Ureter (tissue), 1 donor: ENCODE data around the gene HSPA1L. TPM values are rescaled to one million over a fixed set of nuclear protein-coding genes. Genes with fewer than 3 reads are reported as not detected.
"Not testable (repeated sequence)": the region's sequence is repeated elsewhere in the genome, so short reads cannot be mapped to it uniquely, and the experiment has no call there.

Experiments used
- DNase-seq: peaks from one replicate; pipeline ENCODE4 v3.0.0-alpha.2; 2020; ENCODE audit warnings: low spot score
- total RNA-seq: library from RNA; stranded (reverse); gene quantifications from one replicate; pipeline ENCODE4 v1.2.4, GENCODE V29; 2023
- donor health status: DM: yes; HTN: yes; CAD: no.

The HSPA1L gene
- total RNA-seq, 1 donor from 2014 or later = 1.7 TPM

GRCh38 chr6:31836474-31837368 lies 21.6 kb upstream of the HSPA1L start:
- DNase-seq = no peak

GRCh38 chr6:31836047-31836473 lies 21.0 kb upstream of the HSPA1L start:
- DNase-seq = no peak

- peak; percentile 89 for DNase-seq
These were observed 19.5 kb upstream of the HSPA1L start for GRCh38 chr6:31834367-31835250.

DNA sequence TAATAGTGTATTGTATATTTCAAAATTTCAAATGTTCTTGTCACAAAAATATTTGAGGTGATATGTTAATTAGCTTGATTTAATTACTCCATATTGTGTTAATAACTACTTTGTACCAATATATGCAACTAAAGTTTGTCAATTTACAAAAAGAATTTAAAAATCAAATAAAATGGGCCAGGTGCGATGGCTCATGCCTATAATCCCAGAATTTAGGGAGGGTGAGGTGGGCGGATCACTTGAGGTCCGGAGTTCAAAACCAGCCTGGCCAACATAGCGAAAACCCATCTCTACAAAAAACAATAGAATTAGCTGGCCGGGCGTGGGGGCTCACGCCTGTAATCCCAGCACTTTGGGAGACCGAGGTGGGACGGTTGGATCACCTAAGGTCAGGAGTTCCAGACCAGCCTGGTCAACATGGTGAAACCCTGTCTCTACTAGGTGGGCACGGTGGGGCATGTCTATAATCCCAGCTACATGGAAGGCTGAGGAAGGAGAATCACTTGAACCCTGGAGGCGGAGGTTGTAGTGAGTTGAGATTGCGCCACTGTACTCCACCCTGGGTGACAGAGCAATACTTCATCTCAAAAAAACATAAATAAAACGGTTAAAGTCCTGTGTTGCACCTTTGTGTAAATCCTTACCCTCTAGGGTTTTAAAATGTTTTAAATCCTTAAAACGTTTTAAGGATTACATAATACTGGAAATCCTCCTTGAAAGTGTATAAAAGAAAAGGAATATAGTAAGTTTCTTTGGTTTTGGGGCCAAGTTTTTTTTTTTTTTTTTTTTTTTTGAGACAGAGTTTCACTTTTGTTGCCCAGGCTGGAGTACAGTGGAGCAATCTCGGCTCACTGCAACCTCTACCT lies 16.5 kb upstream of the HSPA1L start:
- DNase-seq = no peak

DNA sequence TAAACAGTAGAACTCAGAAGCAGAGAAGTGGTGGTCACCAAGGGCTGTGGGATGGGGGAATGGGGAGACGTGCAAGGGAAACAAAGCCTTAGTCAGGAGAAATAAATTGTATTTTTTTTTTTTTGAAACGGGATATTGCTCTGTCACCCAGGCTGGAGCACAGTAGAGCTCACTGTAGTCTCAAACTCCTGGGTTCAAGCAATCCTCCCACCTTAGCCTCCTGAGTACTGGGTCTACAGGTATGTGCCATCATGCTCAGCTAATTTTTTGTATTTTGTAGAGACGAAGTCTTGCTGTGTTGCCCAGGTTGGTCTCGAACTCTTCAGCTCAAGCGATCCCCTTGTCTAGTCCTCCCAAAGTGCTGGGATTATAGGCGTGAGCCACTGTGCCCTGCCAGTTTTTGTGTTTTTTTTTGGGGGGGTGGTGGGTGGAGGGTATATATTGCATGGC lies 15.8 kb upstream of the HSPA1L start:
- no peak for DNase-seq

GRCh38 chr6:31829633-31830283 lies 14.7 kb upstream of the HSPA1L start:
- no peak for DNase-seq

DNA sequence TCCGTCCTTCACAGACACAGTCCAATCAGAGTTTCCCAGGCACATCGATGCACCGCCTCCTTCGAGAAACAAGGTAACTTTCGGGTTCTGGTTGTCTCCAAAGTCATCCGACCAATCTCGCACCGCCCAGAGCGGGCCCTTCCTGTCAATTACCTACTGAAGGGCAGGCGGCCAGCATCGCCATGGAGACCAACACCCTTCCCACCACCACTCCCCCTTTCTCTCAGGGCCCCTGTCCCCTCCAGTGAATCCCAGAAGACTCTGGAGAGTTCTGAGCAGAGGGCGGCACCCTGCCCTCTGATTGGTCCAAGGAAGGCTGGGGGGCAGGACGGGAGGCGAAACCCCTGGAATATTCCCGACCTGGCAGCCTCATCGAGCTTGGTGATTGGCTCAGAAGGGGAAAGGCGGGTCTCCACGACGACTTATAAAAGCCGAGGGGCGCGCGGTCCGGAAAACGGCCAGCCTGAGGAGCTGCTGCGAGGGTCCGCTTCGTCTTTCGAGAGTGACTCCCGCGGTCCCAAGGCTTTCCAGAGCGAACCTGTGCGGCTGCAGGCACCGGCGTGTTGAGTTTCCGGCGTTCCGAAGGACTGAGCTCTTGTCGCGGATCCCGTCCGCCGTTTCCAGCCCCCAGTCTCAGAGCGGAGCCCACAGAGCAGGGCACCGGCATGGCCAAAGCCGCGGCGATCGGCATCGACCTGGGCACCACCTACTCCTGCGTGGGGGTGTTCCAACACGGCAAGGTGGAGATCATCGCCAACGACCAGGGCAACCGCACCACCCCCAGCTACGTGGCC lies 12.4 kb upstream of the HSPA1L start, which contains the start of gene HSPA1B:
Gene HSPA1B (plus strand): TSS at position 453 of the 794 bp plus-strand sequence. CDS start 213 bp downstream, at position 666.
- DNase-seq = peak; percentile 99

GRCh38 chr6:31826793-31827285 lies 11.8 kb upstream of the HSPA1L start:
- DNase-seq = peak; percentile 90

DNA sequence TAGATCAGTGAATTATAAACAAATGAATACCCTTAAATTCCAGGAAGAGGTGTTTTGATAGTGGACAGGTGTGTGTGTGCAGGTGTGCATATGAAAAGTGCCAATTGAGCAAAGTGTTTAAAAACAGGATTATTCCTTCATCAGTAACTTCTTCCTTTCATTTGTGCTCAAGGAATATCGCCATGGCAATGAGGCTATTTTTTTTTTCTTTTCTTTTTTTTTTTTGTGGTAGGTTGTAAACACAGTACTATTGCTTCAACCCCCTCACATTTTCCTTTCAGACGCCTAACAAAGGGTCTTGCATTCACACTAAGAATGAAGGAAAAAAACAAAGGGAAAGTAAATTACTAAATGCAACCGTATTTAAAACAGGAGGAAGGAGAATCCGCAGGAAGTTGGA lies 10.5 kb upstream of the HSPA1L start:
- no peak for DNase-seq

GRCh38 chr6:31823592-31824196 lies 8.6 kb upstream of the HSPA1L start:
- DNase-seq = not testable (repeated sequence)

DNA sequence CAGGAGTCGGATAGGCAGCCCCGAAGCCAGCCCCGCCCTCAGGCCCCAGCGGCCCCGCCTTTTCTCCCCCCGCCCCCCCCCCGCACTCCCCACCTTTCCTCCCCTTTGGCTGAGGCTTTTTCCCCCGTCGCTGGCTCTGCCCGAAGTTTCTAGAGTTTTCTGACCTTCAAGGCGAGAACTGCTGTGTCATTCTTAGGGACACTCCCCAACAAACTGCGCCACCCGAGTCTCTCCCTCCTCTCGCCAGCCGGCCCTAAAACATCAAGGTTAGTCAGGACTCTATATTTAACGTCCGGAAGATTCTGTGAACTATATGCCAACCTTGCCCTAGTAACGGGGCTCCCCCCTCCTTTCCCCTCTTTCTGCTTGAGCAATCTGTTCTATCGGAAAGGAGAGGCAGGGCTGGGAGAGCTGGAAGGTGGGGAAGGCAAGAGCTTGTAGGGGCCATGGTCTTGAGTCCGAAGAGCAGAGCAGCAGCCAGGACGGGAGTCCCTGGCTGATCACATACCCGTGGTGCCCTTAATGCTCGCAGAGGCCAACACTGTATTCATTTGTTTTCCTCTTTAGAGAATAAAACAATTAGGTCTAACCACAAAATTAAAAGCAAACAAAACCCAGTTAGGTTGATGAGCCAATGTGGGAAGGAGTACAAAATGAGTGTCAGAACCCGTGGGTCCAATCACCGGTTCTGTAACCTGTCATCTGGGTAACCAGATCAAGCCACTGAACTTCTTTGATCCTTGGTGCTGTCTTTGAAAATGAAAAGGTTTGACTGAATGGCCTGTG lies 7.1 kb upstream of the HSPA1L start:
- peak; percentile 92 for DNase-seq

GRCh38 chr6:31821301-31822035 lies 6.4 kb upstream of the HSPA1L start:
- DNase-seq = peak; percentile 79

- DNase-seq = not testable (repeated sequence)
These were observed 5.3 kb upstream of the HSPA1L start for GRCh38 chr6:31820399-31820798.

- DNase-seq = no peak
These were observed 4.8 kb upstream of the HSPA1L start for GRCh38 chr6:31819871-31820299.

DNA sequence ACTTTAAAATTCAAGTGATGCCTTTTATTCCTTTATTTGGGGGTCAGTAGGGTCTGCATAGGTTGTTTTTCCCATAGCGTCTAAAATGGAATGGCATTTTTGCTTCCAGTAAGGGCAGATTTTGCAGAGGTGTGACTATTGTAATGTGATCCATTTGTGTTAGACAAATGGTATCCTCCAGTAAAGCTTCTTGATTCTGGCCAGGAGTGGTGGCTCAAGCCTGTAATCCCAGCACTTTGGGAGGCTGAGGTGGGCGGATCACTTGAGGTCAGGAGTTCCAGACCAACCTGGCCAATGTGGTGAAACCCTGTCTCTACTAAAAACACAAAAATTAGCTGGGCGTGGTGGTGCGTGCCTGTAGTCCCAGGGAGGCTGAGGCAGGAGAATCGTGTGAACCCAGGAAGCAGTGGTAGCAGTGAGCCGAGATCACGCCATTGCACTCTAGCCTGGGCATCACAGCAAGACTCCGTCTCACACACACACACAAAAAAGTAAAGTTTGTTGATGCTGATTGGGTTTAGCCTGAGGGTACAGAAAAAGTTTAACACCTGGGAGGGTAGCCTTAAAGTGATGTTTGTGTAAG lies 2.9 kb upstream of the HSPA1L start:
- DNase-seq = not testable (repeated sequence)

DNA sequence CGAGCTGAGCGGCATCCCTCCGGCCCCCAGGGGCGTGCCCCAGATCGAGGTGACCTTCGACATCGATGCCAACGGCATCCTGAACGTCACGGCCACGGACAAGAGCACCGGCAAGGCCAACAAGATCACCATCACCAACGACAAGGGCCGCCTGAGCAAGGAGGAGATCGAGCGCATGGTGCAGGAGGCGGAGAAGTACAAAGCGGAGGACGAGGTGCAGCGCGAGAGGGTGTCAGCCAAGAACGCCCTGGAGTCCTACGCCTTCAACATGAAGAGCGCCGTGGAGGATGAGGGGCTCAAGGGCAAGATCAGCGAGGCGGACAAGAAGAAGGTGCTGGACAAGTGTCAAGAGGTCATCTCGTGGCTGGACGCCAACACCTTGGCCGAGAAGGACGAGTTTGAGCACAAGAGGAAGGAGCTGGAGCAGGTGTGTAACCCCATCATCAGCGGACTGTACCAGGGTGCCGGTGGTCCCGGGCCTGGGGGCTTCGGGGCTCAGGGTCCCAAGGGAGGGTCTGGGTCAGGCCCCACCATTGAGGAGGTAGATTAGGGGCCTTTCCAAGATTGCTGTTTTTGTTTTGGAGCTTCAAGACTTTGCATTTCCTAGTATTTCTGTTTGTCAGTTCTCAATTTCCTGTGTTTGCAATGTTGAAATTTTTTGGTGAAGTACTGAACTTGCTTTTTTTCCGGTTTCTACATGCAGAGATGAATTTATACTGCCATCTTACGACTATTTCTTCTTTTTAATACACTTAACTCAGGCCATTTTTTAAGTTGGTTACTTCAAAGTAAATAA lies 2.2 kb upstream of the HSPA1L start:
- DNase-seq = not testable (repeated sequence)

GRCh38 chr6:31814677-31815024 lies 432 bp downstream of the HSPA1L start:
- peak; percentile 97 for DNase-seq
